MM.1S (cell line): ENCODE measurements around the gene UBASH3A.

ENCODE experiments used
- DNase-seq: peaks from one replicate; pipeline ENCODE4 v3.0.0-alpha.2; 2015
- H2AFZ ChIP-seq: fragments of 300-600 bp; sonication (generic); 2 replicates; pipeline ENCODE4 v1.6.0; 2016; ENCODE audit warnings: antibody characterized with exemption, low read length
- H3F3A ChIP-seq: fragments of 300-600 bp; sonication (generic); 2 replicates; pipeline ENCODE4 v1.6.1; 2016; ENCODE audit warnings: mild to moderate bottlenecking, antibody characterized with exemption, low read length, moderate library complexity, mixed read lengths; ENCODE audit not compliant: insufficient read depth
- H3K27ac ChIP-seq: fragments of 300-600 bp; sonication (generic); 2 replicates; pipeline ENCODE4 v1.5.1; 2016; ENCODE audit warnings: mild to moderate bottlenecking, low read length
- H3K27me3 ChIP-seq: fragments of 300-600 bp; sonication (generic); replicated peaks from 2 replicates; pipeline ENCODE4 v1.6.0; 2016; ENCODE audit warnings: low read length; ENCODE audit not compliant: insufficient read depth
- H3K36me3 ChIP-seq: fragments of 300-600 bp; sonication (generic); replicated peaks from 2 replicates; pipeline ENCODE4 v1.6.1; 2016; ENCODE audit warnings: mild to moderate bottlenecking, low read length, mixed read lengths; ENCODE audit not compliant: insufficient read depth
- H3K4me1 ChIP-seq: fragments of 300-600 bp; sonication (generic); 2 replicates; pipeline ENCODE4 v1.6.1; 2016; ENCODE audit warnings: low read length, mixed read lengths
- H3K4me2 ChIP-seq: fragments of 300-600 bp; sonication (generic); 2 replicates; pipeline ENCODE4 v1.6.0; 2016; ENCODE audit warnings: low read depth, low read length
- H3K4me3 ChIP-seq: fragments of 300-600 bp; sonication (generic); 2 replicates; pipeline ENCODE4 v1.5.1; 2016; ENCODE audit warnings: low read length, mixed read lengths
- H3K79me2 ChIP-seq: fragments of 300-600 bp; sonication (generic); 2 replicates; pipeline ENCODE4 v1.6.1; 2016; ENCODE audit warnings: mixed run types, low read length, mixed read lengths
- H3K9ac ChIP-seq: fragments of 300-600 bp; sonication (generic); 2 replicates; pipeline ENCODE4 v1.6.1; 2016; ENCODE audit warnings: low read length, mixed read lengths
- H3K9me2 ChIP-seq: fragments of 300-600 bp; sonication (generic); replicated peaks from 2 replicates; pipeline ENCODE4 v1.6.1; 2016; ENCODE audit warnings: mild to moderate bottlenecking, low read length, mixed read lengths; ENCODE audit not compliant: insufficient read depth
- H3K9me3 ChIP-seq: fragments of 300-600 bp; sonication (generic); replicated peaks from 2 replicates; pipeline ENCODE4 v1.6.1; 2016; ENCODE audit warnings: mild to moderate bottlenecking, low read length, mixed read lengths; ENCODE audit not compliant: insufficient read depth
- H4K20me1 ChIP-seq: fragments of 300-600 bp; sonication (generic); 2 replicates; pipeline ENCODE4 v1.6.1; 2016; ENCODE audit warnings: mild to moderate bottlenecking, low read length, moderate library complexity, mixed read lengths; ENCODE audit not compliant: insufficient read depth
- CTCF ChIP-seq: fragments of 300-600 bp; sonication (generic); IDR thresholded peaks from 2 replicates; pipeline ENCODE4 v1.5.1; 2016; ENCODE audit warnings: antibody characterized with exemption, low read length, mixed read lengths
- EZH2 ChIP-seq: fragments of 300-600 bp; sonication (generic); optimal IDR thresholded peaks from 2 replicates; pipeline ENCODE3; 2017; ENCODE audit warnings: low read depth, mild to moderate bottlenecking, antibody characterized with exemption, low read length, mixed read lengths
- EZH2phosphoT487 ChIP-seq: fragments of 300-600 bp; sonication (generic); IDR thresholded peaks from 2 replicates; pipeline ENCODE4 v1.6.1; 2018; ENCODE audit warnings: antibody characterized with exemption, low read length

UBASH3A gene, protein sequence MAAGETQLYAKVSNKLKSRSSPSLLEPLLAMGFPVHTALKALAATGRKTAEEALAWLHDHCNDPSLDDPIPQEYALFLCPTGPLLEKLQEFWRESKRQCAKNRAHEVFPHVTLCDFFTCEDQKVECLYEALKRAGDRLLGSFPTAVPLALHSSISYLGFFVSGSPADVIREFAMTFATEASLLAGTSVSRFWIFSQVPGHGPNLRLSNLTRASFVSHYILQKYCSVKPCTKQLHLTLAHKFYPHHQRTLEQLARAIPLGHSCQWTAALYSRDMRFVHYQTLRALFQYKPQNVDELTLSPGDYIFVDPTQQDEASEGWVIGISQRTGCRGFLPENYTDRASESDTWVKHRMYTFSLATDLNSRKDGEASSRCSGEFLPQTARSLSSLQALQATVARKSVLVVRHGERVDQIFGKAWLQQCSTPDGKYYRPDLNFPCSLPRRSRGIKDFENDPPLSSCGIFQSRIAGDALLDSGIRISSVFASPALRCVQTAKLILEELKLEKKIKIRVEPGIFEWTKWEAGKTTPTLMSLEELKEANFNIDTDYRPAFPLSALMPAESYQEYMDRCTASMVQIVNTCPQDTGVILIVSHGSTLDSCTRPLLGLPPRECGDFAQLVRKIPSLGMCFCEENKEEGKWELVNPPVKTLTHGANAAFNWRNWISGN

DNA sequence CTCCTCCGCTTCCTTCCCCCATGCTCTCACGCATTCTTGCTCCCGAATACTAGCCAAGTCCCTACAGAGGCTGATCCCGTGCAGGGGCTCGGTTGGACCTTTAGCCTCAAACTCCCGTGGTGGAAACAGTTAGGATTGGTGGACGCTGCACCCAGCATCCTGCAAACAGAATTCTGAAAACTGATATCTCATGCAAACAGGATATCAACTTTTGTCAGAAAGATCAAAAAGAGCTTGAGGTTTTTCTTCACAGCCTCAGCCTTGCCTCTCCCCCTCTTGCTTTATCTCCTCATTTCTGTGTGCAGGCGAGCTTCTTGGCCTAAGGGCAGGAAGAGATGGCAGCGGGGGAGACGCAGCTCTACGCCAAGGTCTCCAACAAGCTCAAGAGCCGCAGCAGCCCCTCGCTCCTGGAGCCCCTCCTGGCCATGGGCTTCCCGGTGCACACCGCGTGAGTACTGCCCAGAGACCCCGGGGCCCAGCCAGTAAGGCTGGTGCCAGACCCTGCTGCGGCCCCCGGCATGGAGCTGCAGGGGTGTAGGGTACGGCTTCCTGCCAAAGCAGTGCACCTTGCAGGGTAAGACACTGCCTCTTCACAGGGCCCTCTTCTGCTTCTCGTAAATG is at the start of gene UBASH3A:
Gene UBASH3A (plus strand): TSS at position 292 of the 621 bp plus-strand sequence. CDS start 44 bp downstream, at position 336.
- no peak within 1 kb of the TSS for H2AFZ ChIP-seq
- TF ChIP-seq CTCF (no peak), EZH2 (no peak), EZH2phosphoT487 (no peak)
- H3K4me1 ChIP-seq, result 0 out of 2 replicates have a peak, but pooled peaks cover 4% of the 10 kb centered on the region

GRCh38 chr21:42356046-42356445 is 47.7 kb upstream of the UBASH3A start:
- no peaks in the 10 kb centered on the region for H3K4me1 ChIP-seq
- H3K9ac ChIP-seq, result no peak overlapping the region
- no peak overlapping the region for H3K27ac ChIP-seq
- no peaks in the 10 kb centered on the region for H3K9me2 ChIP-seq
- TF ChIP-seq EZH2 (no peak), EZH2phosphoT487 (no peak), CTCF (no peak)
- H3K27me3 ChIP-seq, result peaks cover 100% of the 10 kb centered on the region
- H3K79me2 ChIP-seq, result no peaks in the 10 kb centered on the region
- no peaks in the 10 kb centered on the region for H3F3A ChIP-seq
- H2AFZ ChIP-seq, result no peak overlapping the region
- H3K4me3 ChIP-seq, result no peak overlapping the region
- no peak overlapping the region for H3K4me2 ChIP-seq
- no peaks in the 10 kb centered on the region for H3K36me3 ChIP-seq
- no peaks in the 10 kb centered on the region for H4K20me1 ChIP-seq
- no peaks in the 10 kb centered on the region for H3K9me3 ChIP-seq
- no peak for DNase-seq

More for the DNA sequence above, at the start of gene UBASH3A:
- Histone ChIP-seq H3K9ac (no peak within 1 kb of the TSS), H3K4me2 (no peak within 1 kb of the TSS), H3K27me3 (peaks cover 70% of the 10 kb centered on the region), H4K20me1 (no peaks in the 10 kb centered on the region), H3K27ac (no peak within 1 kb of the TSS), H3K9me3 (no peaks in the 10 kb centered on the region), H3K79me2 (no peaks in the 10 kb centered on the region), H3K36me3 (no peaks in the 10 kb centered on the region), H3F3A (peaks cover 2% of the 10 kb centered on the region; the same call in 1 of the 2 replicates), H3K9me2 (no peaks in the 10 kb centered on the region), H3K4me3 (no peak within 1 kb of the TSS)
- DNase-seq, result no peak

DNA sequence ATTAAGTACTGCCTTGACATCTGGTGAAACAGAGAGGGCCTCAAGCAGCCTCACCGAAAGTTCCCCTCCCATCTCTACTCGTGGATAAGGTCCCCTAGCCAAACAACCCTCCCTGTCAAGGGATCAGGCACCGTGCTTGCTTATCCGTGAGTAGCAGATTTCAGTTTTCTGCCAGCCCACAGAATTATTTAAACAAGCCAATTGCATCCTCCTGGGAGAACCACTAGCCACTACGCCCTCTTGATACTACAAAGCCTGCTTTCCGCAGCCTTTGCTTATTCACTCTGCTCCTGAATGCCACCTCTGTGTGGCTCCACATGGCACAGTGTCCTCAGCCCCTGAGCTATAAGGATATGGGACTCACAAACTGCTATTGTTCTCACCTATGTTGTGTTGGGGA is 47.1 kb upstream of the UBASH3A start:
- H4K20me1 ChIP-seq, result no peaks in the 10 kb centered on the region
- no peak overlapping the region for H2AFZ ChIP-seq
- H3K4me1 ChIP-seq, result no peaks in the 10 kb centered on the region
- H3K36me3 ChIP-seq, result no peaks in the 10 kb centered on the region
- H3K9ac ChIP-seq, result no peak overlapping the region
- no peaks in the 10 kb centered on the region for H3K9me3 ChIP-seq
- no peak overlapping the region for H3K4me2 ChIP-seq
- H3K27ac ChIP-seq, result no peak overlapping the region
- no peak overlapping the region for H3K4me3 ChIP-seq
- no peaks in the 10 kb centered on the region for H3F3A ChIP-seq
- TF ChIP-seq EZH2 (no peak), EZH2phosphoT487 (no peak), CTCF (no peak)
- H3K9me2 ChIP-seq, result no peaks in the 10 kb centered on the region
- no peaks in the 10 kb centered on the region for H3K79me2 ChIP-seq
- DNase-seq, result no peak
- H3K27me3 ChIP-seq, result peaks cover 100% of the 10 kb centered on the region
